GM19467 (cell line): ENCODE results near the gene OR2C1.
A peak's percentile ranks its signal among the peaks of the same experiment; 100 is the strongest.

Experiments used
- ATAC-seq: cut with Tn5 transposase; IDR thresholded peaks from one replicate; pipeline ENCODE4 v1.9.1; 2021; ENCODE audit warnings: mild to moderate bottlenecking, moderate library complexity; ENCODE audit not compliant: unreplicated experiment

The OR2C1 gene

GRCh38 chr16:3355589-3355988 is at the start of gene OR2C1:
Gene OR2C1 (plus strand): TSS chr16:3355889. CDS start chr16:3355941, 52 bp downstream.
- ATAC-seq, result no peak

DNA sequence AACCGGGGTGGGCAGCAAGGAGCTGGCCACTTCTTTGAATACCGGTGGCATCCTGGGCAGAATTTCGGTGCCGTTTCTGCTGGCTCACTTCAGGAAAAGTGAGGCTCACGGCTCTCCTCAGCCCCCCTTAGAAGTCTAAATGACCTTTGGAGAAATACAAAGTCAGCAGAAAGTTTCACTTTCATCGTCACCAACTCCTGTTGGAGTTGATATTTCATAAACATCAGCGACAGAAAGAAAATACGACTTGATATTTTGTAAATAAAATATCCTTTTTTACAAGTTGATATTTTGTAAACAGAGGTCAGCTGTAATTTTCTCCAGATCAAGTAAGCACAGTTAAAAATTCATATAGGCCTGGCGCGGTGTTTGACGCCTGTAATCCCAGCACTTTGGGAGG is 49.6 kb upstream of the OR2C1 start:
- ATAC-seq, result no peak

DNA sequence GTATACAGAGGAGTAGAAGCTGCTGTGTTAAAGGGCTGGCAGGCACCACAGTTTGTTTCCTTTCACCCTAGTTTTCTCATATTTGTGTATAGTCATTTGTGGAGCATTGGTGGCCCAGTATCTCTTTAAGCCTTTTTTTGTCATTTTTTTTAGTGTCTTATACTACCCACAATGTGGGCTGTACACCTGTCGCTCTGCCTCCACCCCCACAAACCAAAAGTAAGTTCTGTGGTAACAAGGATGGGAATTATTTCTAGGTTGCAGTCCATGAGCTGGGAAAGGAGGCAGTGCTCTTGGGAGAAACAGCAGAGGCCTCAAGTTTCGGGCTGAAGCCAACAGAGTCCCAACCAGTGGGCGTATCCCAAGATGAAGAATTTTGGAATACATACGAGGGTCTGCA is 44.2 kb upstream of the OR2C1 start:
- no peak for ATAC-seq

DNA sequence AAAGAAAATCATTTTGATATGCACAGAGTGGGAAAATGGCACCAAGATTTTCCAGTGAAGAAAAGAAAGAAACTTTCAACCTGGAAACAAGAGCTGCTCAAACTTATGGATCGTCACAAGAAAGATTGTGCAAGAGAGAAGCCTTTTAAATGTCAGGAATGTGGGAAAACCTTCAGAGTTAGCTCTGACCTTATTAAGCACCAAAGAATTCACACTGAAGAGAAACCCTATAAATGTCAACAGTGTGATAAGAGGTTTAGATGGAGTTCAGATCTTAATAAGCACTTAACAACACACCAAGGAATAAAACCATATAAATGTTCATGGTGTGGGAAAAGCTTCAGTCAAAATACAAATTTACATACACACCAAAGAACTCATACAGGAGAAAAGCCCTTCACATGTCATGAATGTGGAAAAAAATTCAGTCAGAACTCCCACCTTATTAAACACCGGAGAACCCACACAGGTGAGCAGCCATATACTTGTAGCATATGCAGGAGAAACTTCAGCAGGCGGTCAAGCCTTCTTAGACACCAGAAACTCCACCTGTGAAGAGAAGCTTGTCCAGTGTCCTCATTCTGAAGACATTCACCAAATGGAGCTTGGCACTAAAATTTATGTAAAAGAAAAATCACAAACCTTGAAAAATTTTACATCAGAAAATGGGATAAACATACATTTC is 38.2 kb upstream of the OR2C1 start:
- no peak for ATAC-seq

DNA sequence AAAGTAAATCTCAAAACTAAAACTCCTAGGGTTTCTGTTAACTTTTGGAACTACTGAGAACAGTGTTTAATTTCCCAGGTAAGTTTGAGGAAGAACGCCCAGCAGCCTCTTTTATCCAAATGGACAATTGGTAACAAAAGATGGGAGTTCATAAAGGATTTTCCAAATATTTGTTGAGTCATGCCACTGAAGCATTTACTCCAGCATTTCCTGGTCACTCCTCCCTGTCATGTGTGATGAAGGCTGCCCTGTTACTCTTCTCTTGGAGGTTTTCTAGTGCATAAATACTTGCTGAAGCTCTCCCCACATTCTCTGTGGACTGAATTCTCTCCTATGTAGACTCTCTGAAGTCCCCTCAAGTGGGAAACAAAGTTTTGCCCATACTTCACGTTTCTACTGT is 33.9 kb upstream of the OR2C1 start:
- ATAC-seq, result no peak

- ATAC-seq, result no peak
Measured at GRCh38 chr16:3327514-3327913, 28.2 kb upstream of the OR2C1 start.

DNA sequence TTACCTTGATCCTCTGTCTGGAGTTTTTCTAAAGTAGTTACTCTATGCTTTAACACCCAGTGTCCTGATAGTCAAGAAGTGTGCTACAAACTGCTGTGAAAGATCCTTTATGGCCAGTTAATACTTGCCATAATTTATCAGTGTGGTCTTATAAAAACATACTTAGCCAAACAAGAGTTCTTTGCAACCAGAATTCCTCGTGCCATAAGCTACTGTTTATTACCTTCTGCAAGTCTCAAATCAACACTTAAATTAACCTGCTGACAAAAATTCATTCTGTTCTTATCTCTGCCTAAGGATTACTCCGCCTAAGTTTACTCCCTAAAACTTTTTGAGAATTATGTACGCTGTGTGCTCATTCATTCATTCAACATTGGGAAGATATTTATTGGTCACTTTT is 27.6 kb upstream of the OR2C1 start:
- no peak for ATAC-seq

DNA sequence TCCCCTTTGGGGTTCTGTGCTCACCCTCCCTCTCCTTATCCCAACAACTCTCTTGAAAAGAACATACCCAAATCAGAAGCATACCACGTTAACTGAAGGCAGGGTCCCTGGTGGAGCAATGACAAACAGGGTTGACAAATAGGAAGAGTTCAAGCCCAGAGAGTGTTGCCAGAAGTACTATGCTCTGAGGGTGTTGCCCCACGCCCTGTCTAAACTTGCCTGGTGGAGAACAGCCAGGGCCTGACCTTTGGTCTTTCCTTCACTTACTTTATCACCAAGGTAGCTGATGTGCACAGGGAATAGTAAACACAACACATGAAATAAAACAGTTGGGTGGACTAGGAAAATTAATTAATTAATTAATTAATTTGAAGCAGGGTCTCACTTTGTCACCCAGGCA is 27.0 kb upstream of the OR2C1 start:
- ATAC-seq, result no peak

GRCh38 chr16:3346041-3346440 is 9.6 kb upstream of the OR2C1 start:
- ATAC-seq, result no peak

DNA sequence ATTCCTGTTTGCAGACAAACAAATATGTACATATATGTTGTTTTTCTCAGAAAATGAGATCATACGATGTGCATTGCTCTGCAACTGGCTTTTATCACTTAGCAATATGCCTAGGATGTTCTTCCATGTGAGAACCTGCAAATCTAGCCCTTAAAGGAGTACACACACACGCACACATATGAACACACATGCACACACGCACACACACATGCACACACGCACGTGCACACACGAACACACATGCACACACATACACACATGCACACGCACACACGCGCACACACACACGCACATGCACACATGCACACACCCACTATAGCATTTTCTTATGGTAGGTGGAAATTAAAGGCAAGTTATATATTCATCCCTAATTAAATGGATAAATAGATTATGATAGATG is 8.1 kb upstream of the OR2C1 start:
- ATAC-seq, result no peak

DNA sequence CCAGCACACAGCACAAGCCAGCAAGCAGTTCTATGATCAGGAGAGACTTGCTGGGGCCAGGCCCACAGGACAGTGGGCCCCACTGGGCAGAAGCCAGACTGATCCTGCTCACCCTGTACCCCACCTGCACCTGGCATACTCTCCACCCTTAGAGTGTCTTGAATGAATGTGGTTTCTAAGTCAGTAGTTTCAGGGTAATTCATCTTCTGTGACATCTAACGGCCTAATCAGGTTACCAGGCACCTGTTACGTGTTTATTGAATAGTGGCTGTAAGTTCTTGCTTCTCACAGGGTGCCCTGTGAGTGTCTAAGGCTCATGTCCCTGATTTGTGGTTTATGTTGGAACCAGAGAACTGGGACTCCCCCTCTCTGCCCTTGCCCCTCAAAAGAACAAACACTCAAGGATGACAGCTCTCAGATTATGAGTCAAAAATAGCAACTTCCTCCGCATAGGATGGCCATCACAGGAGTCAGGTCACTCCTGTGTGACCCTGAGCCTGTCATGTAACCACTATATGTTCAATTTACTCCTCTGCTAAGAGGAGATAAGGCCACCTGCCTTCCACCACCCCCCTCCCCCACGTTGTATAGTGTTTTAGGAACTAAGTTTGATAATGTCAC is 7.0 kb upstream of the OR2C1 start:
- ATAC-seq, result no peak

- ATAC-seq, result no peak
Measured at GRCh38 chr16:3349175-3349574, 6.5 kb upstream of the OR2C1 start.

DNA sequence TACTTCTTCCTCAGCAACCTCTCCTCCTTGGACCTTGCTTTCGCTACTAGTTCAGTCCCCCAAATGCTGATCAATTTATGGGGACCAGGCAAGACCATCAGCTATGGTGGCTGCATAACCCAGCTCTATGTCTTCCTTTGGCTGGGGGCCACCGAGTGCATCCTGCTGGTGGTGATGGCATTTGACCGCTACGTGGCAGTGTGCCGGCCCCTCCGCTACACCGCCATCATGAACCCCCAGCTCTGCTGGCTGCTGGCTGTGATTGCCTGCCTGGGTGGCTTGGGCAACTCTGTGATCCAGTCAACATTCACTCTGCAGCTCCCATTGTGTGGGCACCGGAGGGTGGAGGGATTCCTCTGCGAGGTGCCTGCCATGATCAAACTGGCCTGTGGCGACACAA is 429 bp downstream of the OR2C1 start:
- ATAC-seq, result no peak

GRCh38 chr16:3358871-3359270 is 3.2 kb downstream of the OR2C1 start:
- no peak for ATAC-seq

GRCh38 chr16:3362931-3363330 is 7.2 kb downstream of the OR2C1 start:
- no peak for ATAC-seq

- ATAC-seq, result no peak
Measured at GRCh38 chr16:3363793-3364192, 8.1 kb downstream of the OR2C1 start.

DNA sequence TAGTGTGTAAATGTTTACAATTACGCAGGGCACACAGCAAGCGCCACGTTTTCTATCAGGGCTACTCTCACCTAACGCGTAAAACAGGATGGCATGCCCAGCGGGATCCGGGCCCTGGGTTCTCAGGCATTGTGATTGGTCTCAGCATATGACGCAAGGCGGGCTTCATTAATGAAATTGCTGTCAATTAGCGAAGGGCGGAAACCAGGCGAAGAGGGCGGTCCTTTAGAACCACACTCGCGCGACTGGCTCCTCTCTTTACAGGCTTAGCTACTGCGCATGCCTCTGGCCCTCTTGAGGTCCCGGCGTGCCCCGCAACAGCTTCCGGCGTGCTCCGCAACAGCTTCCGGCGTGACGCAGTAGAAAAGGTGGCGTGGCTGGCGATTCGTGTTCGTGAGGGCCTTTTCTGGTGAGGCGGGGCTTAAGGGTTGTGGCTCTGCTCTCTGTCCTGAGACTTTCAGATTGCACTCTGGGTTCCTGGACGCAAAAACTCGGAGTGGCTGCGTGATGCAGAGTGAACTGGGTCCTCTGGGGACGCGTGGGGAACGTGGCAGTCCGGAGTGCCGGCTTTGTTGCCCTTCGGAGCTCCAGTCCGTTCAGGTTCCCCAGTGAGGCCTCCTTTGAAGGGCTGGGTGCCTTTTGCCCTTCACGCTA is 9.2 kb downstream of the OR2C1 start:
- ATAC-seq, result peak; percentile 56

DNA sequence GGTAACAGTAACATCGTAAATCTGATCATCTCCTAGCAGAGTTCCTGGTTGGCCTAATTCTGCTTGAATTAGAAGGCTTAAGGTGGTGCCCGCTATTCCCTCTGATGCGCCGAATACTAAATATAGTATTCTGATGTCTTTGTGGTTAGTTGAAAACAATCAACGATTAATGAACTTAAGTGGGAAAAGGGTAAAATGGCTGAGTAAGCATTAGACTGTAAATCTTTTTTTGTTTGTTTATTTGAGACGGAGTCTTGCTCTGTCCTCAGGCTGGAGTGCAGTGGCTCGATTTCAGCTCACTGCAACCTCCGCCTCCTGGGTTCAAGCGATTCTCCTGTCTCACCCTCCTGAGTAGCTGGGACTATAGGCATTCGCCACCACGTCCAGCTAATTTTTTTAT is 13.4 kb downstream of the OR2C1 start:
- ATAC-seq, result no peak

DNA sequence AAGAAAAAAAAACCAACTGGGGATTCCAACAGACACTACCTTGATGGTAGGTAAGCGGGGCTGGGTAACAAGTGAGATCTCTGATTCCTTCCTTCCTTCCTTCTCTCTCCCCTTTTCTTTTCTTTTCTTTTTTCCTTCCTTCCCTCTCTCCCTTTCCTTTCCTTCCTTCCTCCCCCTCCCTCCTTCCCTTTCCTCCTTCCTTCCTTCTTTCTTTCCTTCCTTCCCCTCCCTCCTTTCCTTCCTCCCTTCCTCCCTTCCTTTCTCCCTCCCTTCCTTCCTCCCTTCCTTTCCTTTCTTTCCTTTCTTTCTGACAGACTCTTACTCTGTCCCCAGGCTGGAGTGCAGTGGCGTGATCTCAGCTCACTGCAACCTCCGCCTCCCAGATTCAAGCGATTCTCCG is 20.0 kb downstream of the OR2C1 start:
- ATAC-seq, result no peak

GRCh38 chr16:3377917-3378316 is 22.2 kb downstream of the OR2C1 start:
- no peak for ATAC-seq

DNA sequence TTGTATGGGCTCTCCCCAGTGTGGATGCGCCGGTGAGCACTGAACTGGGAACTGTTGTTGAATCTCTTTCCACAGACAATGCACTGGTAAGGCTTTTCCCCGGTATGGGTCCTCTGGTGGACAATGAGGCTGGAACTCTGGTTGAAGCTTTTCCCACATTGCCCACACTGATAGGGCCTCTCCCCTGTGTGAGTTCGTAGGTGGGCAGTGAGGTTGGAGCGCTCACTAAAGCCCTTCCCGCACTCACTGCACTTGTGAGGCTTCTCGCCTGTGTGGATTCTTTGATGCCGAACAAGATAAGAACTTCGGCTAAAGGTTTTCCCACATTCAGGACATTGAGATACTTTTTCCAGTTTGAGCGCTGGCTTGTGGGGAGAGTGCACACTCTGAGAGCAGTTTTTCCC is 27.4 kb downstream of the OR2C1 start:
- no peak for ATAC-seq

GRCh38 chr16:3388325-3388724 is 32.6 kb downstream of the OR2C1 start:
- ATAC-seq, result no peak
